Right lobe of liver (tissue), 6 donors: Measurements from ENCODE around the gene MIPEP. TPM values are rescaled to one million over a fixed set of nuclear protein-coding genes. Genes with fewer than 3 reads are reported as not detected.
"Not testable (repeated sequence)": the region's sequence is repeated elsewhere in the genome, so short reads cannot be mapped to it uniquely, and the experiment has no call there.

ENCODE experiments used
- ATAC-seq, 4 donors: fragments of 200-7000 bp; cut with Tn5 transposase; one replicate each; pipeline ENCODE4 v1.9.1; 2020; ENCODE audit warnings: mild to moderate bottlenecking in 4 of 4, moderate library complexity in 4 of 4
- DNase-seq, 3 donors: peaks; one replicate each; pipeline ENCODE4 v3.0.0-alpha.2; 2020
- H3K27ac ChIP-seq, 3 donors: fragments of 200-600 bp; one replicate each; pipeline ENCODE4 v1.8.0; 2022
- H3K27me3 ChIP-seq, 2 donors: fragments of 200-600 bp; one replicate each; pipeline ENCODE4 v1.8.0; 2022
- H3K36me3 ChIP-seq, 4 donors: fragments of 200-600 bp; sonication (generic) in 1 of 4; one replicate each; pipeline versions ENCODE4 v1.5.1 to v1.8.0; 2017 to 2022; ENCODE audit warnings: control low read depth in 1 of 4
- H3K4me1 ChIP-seq, 4 donors: fragments of 200-600 bp; sonication (generic) in 1 of 4; one replicate each; pipeline versions ENCODE4 v1.5.1 to v1.8.0; 2017 to 2022; ENCODE audit warnings: control low read depth in 1 of 4
- H3K4me3 ChIP-seq, 3 donors: fragments of 200-600 bp; one replicate each; pipeline ENCODE4 v1.8.0; 2022
- H3K9me3 ChIP-seq, 4 donors: fragments of 200-600 bp; sonication (generic) in 1 of 4; one replicate each; pipeline versions ENCODE4 v1.5.1 to v1.8.0; 2017 to 2022; ENCODE audit warnings: control low read depth in 1 of 4
- POLR2A ChIP-seq: fragments of 450-650 bp; IDR thresholded peaks from one replicate; pipeline ENCODE4 v1.6.1; 2017; ENCODE audit warnings: antibody characterized with exemption, mild to moderate bottlenecking
- WGBS: methylation state at CpG from one replicate; pipeline ENCODE4 v1.1.6; 2018; ENCODE audit warnings: low coverage, low lambda C conversion rate; ENCODE audit not compliant: insufficient coverage; ENCODE audit errors: missing lambda C conversion rate; 5-methylcytosine and 5-hydroxymethylcytosine counted together
- intact Hi-C, 2 donors: fragments of 100-400 bp; cut with DNase I; formaldehyde crosslinking; loops; one replicate each; pipeline versions ENCODE4 v1.11.2 to v1.14.1; 2022
- total RNA-seq, 6 experiments: library from RNA; depleted of rRNA in 2 of 6; stranded (reverse); fragments of >200 nt in 2 of 6; fragmentation: NEBNext Ultra II Directional in 3 of 6; extraction: Animal tissue kit (Norgen Biotek cat#: 25700) in 3 of 6; gene quantifications; one replicate each; pipeline versions ENCODE4 v1.1.0 to v1.2.4, GENCODE V29; 2016 to 2023
- TF ChIP-seq, protein P1 (sequence below), 4 donors: fragments of 200-600 bp in 3 of 4; fragments of 450-650 bp in 1 of 4; IDR thresholded peaks; one replicate each; pipeline versions ENCODE4 v1.5.1 to v1.8.0; 2016 to 2022; ENCODE audit warnings: antibody characterized with exemption in 4 of 4, mild to moderate bottlenecking in 2 of 4
- donor health status: DM: no; HTN: yes; CAD: no.
- donor health status: DM: no; HTN: no; CAD: no.
- donor health status: DM: no; HTN: no; CAD: no.
- donor health status: DM: no; HTN: yes; CAD: no.
- donor health status: DM: no; HTN: yes; CAD: no.

The MIPEP gene
- total RNA-seq, 6 experiments from 2014 or later, result 8.2 to 15.2 (median 11.8) TPM

GRCh38 chr13:23889615-23890607, 711 bp upstream of the MIPEP start:
- DNase-seq (no peak), ATAC-seq (peak in 2 of 4 donors; percentile 2 to 20)
- Histone ChIP-seq H3K27ac (no peak overlapping the region), H3K4me3 (peak overlapping the region; percentile 79 to 99 (median 97)), H3K36me3 (peaks cover 0 to 1% (median 0%) of the 10 kb centered on the region in 4 donors), H3K27me3 (no peaks in the 10 kb centered on the region), H3K9me3 (no peaks in the 10 kb centered on the region), H3K4me1 (peaks cover 0 to 5% (median 0%) of the 10 kb centered on the region in 4 donors)
- 35% methylated on average over 15 of the region's 15 CpGs for WGBS
- intact Hi-C loops, result no loop called here
- TF ChIP-seq POLR2A, result no peak
- TF ChIP-seq, protein P1, sequence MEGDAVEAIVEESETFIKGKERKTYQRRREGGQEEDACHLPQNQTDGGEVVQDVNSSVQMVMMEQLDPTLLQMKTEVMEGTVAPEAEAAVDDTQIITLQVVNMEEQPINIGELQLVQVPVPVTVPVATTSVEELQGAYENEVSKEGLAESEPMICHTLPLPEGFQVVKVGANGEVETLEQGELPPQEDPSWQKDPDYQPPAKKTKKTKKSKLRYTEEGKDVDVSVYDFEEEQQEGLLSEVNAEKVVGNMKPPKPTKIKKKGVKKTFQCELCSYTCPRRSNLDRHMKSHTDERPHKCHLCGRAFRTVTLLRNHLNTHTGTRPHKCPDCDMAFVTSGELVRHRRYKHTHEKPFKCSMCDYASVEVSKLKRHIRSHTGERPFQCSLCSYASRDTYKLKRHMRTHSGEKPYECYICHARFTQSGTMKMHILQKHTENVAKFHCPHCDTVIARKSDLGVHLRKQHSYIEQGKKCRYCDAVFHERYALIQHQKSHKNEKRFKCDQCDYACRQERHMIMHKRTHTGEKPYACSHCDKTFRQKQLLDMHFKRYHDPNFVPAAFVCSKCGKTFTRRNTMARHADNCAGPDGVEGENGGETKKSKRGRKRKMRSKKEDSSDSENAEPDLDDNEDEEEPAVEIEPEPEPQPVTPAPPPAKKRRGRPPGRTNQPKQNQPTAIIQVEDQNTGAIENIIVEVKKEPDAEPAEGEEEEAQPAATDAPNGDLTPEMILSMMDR (IDR thresholded peaks at IDR 0.05), result peak in 2 of 4 donors; percentile 15 to 22

- H3K4me3 ChIP-seq, H3K9me3 ChIP-seq, H3K27me3 ChIP-seq, intact Hi-C loops, ATAC-seq, H3K27ac ChIP-seq, H3K4me1 ChIP-seq, H3K36me3 ChIP-seq, DNase-seq: not testable (repeated sequence)
- 83% methylated on average over 2 of the region's 3 CpGs for WGBS
Observed at GRCh38 chr13:23884361-23884760, 4.8 kb downstream of the MIPEP start.

- no peak for ATAC-seq
- WGBS, result 86% methylated on average over 4 of the region's 4 CpGs
- intact Hi-C loops, result no loop called here
Observed at GRCh38 chr13:23883255-23883654, 5.9 kb downstream of the MIPEP start.

DNA sequence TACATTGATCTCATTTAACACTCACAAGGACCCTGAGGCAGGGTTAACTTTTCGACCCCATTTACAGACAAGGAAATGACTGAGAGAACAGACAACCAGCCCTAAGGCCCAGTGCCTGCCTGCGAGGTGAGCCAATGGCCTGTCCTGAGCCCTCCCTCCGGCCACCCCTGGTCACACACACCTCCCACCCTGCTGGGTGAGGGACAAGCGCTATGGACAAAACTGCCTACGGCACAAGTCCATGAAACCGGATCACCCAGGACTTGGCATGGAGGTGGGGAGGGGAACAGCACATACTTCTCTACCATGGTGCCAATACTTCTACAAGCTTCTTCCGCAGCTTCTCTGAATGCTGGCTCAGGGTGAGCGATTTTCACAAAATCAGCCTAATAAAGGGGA, 7.8 kb downstream of the MIPEP start:
- H3K27ac ChIP-seq, DNase-seq, intact Hi-C loops, H3K36me3 ChIP-seq, H3K4me3 ChIP-seq, H3K4me1 ChIP-seq, ATAC-seq, H3K27me3 ChIP-seq, H3K9me3 ChIP-seq: not testable (repeated sequence)
- 94% methylated on average over 6 of the region's 8 CpGs for WGBS

More at GRCh38 chr13:23883255-23883654, 5.9 kb downstream of the MIPEP start:
- Histone ChIP-seq H3K4me3 (no peak overlapping the region), H3K36me3 (peaks cover 0 to 6% (median 0%) of the 10 kb centered on the region in 4 donors), H3K27ac (no peak overlapping the region), H3K4me1 (no peaks in the 10 kb centered on the region), H3K9me3 (no peaks in the 10 kb centered on the region), H3K27me3 (no peaks in the 10 kb centered on the region)
- DNase-seq, result no peak
- TF ChIP-seq, protein P1 (IDR thresholded peaks at IDR 0.05), result no peak
- no peak for TF ChIP-seq POLR2A

GRCh38 chr13:23880493-23881401, 8.5 kb downstream of the MIPEP start:
- H3K4me1 ChIP-seq, H3K9me3 ChIP-seq, intact Hi-C loops, H3K36me3 ChIP-seq, H3K27me3 ChIP-seq, ATAC-seq, H3K27ac ChIP-seq, H3K4me3 ChIP-seq, DNase-seq: not testable (repeated sequence)
- 89% methylated on average over 3 of the region's 18 CpGs for WGBS
